ENCODE data around the gene CDC25B. TPM values are rescaled to one million over a fixed set of nuclear protein-coding genes. Genes with fewer than 3 reads are reported as not detected.
A peak's percentile ranks its signal among the peaks of the same experiment; 100 is the strongest.
"Not testable (repeated sequence)": the region's sequence is repeated elsewhere in the genome, so short reads cannot be mapped to it uniquely, and the experiment has no call there.

CDC25B gene
- total RNA-seq, 1 donor = 23.5 TPM

- Histone ChIP-seq H3K27ac (ENCODE audit: low read depth, low read length) (peak overlapping the region; percentile 70), H3K4me3 (ENCODE audit: insufficient read depth, low read length) (no peak overlapping the region), H3K9me3 (ENCODE audit: low read depth, low read length) (no peaks in the 10 kb centered on the region), H3K27me3 (ENCODE audit: insufficient read depth, low read length) (no peaks in the 10 kb centered on the region), H3K4me1 (ENCODE audit: insufficient read depth, low read length) (peaks cover 22% of the 10 kb centered on the region), H4K20me1 (ENCODE audit: insufficient read depth, low read length) (peaks cover 8% of the 10 kb centered on the region), H3K79me2 (ENCODE audit: insufficient read depth, low read length) (peaks cover 25% of the 10 kb centered on the region), H2AFZ (ENCODE audit: low read length) (peak overlapping the region; percentile 56), H3K4me2 (ENCODE audit: insufficient read depth, low read length) (peak overlapping the region; percentile 2), H3K36me3 (ENCODE audit: insufficient read depth, low read length) (no peaks in the 10 kb centered on the region)
- DNase-seq (ENCODE audit: insufficient read length, low spot score, missing footprints) = peak; percentile 95
- TF ChIP-seq, protein P1, sequence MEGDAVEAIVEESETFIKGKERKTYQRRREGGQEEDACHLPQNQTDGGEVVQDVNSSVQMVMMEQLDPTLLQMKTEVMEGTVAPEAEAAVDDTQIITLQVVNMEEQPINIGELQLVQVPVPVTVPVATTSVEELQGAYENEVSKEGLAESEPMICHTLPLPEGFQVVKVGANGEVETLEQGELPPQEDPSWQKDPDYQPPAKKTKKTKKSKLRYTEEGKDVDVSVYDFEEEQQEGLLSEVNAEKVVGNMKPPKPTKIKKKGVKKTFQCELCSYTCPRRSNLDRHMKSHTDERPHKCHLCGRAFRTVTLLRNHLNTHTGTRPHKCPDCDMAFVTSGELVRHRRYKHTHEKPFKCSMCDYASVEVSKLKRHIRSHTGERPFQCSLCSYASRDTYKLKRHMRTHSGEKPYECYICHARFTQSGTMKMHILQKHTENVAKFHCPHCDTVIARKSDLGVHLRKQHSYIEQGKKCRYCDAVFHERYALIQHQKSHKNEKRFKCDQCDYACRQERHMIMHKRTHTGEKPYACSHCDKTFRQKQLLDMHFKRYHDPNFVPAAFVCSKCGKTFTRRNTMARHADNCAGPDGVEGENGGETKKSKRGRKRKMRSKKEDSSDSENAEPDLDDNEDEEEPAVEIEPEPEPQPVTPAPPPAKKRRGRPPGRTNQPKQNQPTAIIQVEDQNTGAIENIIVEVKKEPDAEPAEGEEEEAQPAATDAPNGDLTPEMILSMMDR (IDR thresholded peaks at IDR 0.05; ENCODE audit: extremely low read depth, low read depth, low read length) = no peak
These were observed 47.4 kb downstream of the CDC25B start for GRCh38 chr20:3843490-3843889.

GRCh38 chr20:3843990-3844619 is 48.0 kb downstream of the CDC25B start:
- DNase-seq (ENCODE audit: insufficient read length, low spot score, missing footprints) = peak; percentile 62
- H3K27me3 ChIP-seq (ENCODE audit: insufficient read depth, low read length); H4K20me1 ChIP-seq (ENCODE audit: insufficient read depth, low read length); H3K36me3 ChIP-seq (ENCODE audit: insufficient read depth, low read length); H3K4me3 ChIP-seq (ENCODE audit: insufficient read depth, low read length); H2AFZ ChIP-seq (ENCODE audit: low read length); H3K9me3 ChIP-seq (ENCODE audit: low read depth, low read length); H3K4me2 ChIP-seq (ENCODE audit: insufficient read depth, low read length): not testable (repeated sequence)
- peaks cover 32% of the 10 kb centered on the region for H3K79me2 ChIP-seq (ENCODE audit: insufficient read depth, low read length)
- peaks cover 22% of the 10 kb centered on the region for H3K4me1 ChIP-seq (ENCODE audit: insufficient read depth, low read length)
- peak overlapping the region; percentile 70 for H3K27ac ChIP-seq (ENCODE audit: low read depth, low read length)

- no peaks in the 10 kb centered on the region for H3K9me3 ChIP-seq (ENCODE audit: low read depth, low read length)
- H3K27me3 ChIP-seq (ENCODE audit: insufficient read depth, low read length) = no peaks in the 10 kb centered on the region
- TF ChIP-seq, protein P1 (IDR thresholded peaks at IDR 0.05; ENCODE audit: extremely low read depth, low read depth, low read length) = no peak
- peak overlapping the region; percentile 98 for H3K4me2 ChIP-seq (ENCODE audit: insufficient read depth, low read length)
- H3K4me1 ChIP-seq (ENCODE audit: insufficient read depth, low read length) = peaks cover 22% of the 10 kb centered on the region
- peaks cover 6% of the 10 kb centered on the region for H3K36me3 ChIP-seq (ENCODE audit: insufficient read depth, low read length)
- peaks cover 46% of the 10 kb centered on the region for H3K79me2 ChIP-seq (ENCODE audit: insufficient read depth, low read length)
- H3K27ac ChIP-seq (ENCODE audit: low read depth, low read length) = peak overlapping the region; percentile 82
- peak overlapping the region; percentile 96 for H3K4me3 ChIP-seq (ENCODE audit: insufficient read depth, low read length)
- peaks cover 9% of the 10 kb centered on the region for H4K20me1 ChIP-seq (ENCODE audit: insufficient read depth, low read length)
- no peak for DNase-seq (ENCODE audit: insufficient read length, low spot score, missing footprints)
- peak overlapping the region; percentile 90 for H2AFZ ChIP-seq (ENCODE audit: low read length)
These were observed 50.2 kb downstream of the CDC25B start for GRCh38 chr20:3846378-3846739.

GRCh38 chr20:3846740-3847428 is 50.8 kb downstream of the CDC25B start, which contains the start of gene MAVS:
TSS of gene MAVS (plus strand) at chr20:3846834. CDS start at chr20:3854625, 7,791 bp downstream.
- TF ChIP-seq, protein P1 (IDR thresholded peaks at IDR 0.05; ENCODE audit: extremely low read depth, low read depth, low read length) = no peak
- peak; percentile 98 for DNase-seq (ENCODE audit: insufficient read length, low spot score, missing footprints)
- H3K9me3 ChIP-seq (ENCODE audit: low read depth, low read length) = no peaks in the 10 kb centered on the region

More at GRCh38 chr20:3846740-3847428, 50.8 kb downstream of the CDC25B start, which contains the start of gene MAVS:
- Histone ChIP-seq H3K4me1 (ENCODE audit: insufficient read depth, low read length) (peaks cover 22% of the 10 kb centered on the region), H3K36me3 (ENCODE audit: insufficient read depth, low read length) (peaks cover 6% of the 10 kb centered on the region), H2AFZ (ENCODE audit: low read length) (peak within 1 kb of the TSS; percentile 90), H3K79me2 (ENCODE audit: insufficient read depth, low read length) (peaks cover 48% of the 10 kb centered on the region), H3K27ac (ENCODE audit: low read depth, low read length) (peak within 1 kb of the TSS; percentile 82), H3K4me2 (ENCODE audit: insufficient read depth, low read length) (peak within 1 kb of the TSS; percentile 98), H3K4me3 (ENCODE audit: insufficient read depth, low read length) (peak within 1 kb of the TSS; percentile 96), H4K20me1 (ENCODE audit: insufficient read depth, low read length) (peaks cover 9% of the 10 kb centered on the region), H3K27me3 (ENCODE audit: insufficient read depth, low read length) (no peaks in the 10 kb centered on the region)

Data from osteoblast (primary cell).